B cell (primary cell): ENCODE measurements around the gene SLC35G3. TPM values are rescaled to one million over a fixed set of nuclear protein-coding genes. Genes with fewer than 3 reads are reported as not detected.
"Not testable (repeated sequence)": the region's sequence is repeated elsewhere in the genome, so short reads cannot be mapped to it uniquely, and the experiment has no call there.

Experiments used
- ATAC-seq: fragments of 200-7000 bp; cut with Tn5 transposase; one replicate; pipeline ENCODE4 v1.10.0; 2021; ENCODE audit warnings: low read depth, mild to moderate bottlenecking, moderate number of reproducible peaks, moderate library complexity
- CTCF ChIA-PET: fragments of 350-600 bp; sonication (Branson Sonifier 250); formaldehyde crosslinking; loops from one replicate; lab custom pipeline; 2021; ENCODE audit warnings: antibody characterized with exemption, inconsistent platforms; lab: Charles Lee
- POLR2A ChIA-PET: fragments of 350-600 bp; sonication (Branson Sonifier 250); formaldehyde crosslinking; loops from one replicate; lab custom pipeline; 2021; ENCODE audit warnings: antibody characterized with exemption; lab: Charles Lee
- DNase-seq: peaks from one replicate; pipeline ENCODE4 v3.0.0; 2013
- H2AFZ ChIP-seq: 2 replicates; pipeline ENCODE4 v1.6.1; 2012; ENCODE audit warnings: mild to moderate bottlenecking, low read depth, low read length; ENCODE audit not compliant: insufficient read depth, poor library complexity, severe bottlenecking
- H3K27ac ChIP-seq, 2 donors: 1 replicate in 1 of 2; 2 replicates in 1 of 2; pipeline ENCODE4 v1.5.1; 2012 to 2013; ENCODE audit warnings: low read length in 2 of 2, mild to moderate bottlenecking in 2 of 2, moderate library complexity in 1 of 2
- H3K27me3 ChIP-seq, 4 experiments: fragments of 200-600 bp in 1 of 4; sonication (generic) in 1 of 4; replicated peaks in 1 of 4; 1 replicate in 2 of 4; 2 replicates in 2 of 4; pipeline versions ENCODE4 v1.6.1 to v1.7.0; 2013 to 2016; ENCODE audit warnings: low read length in 3 of 4, mild to moderate bottlenecking in 2 of 4, mixed read lengths in 1 of 4, moderate library complexity in 1 of 4; ENCODE audit not compliant: insufficient read depth in 4 of 4, control insufficient read depth in 3 of 4; ENCODE audit errors: control extremely low read depth in 1 of 4
- H3K36me3 ChIP-seq, 2 experiments: replicated peaks in 1 of 2; 1 replicate in 1 of 2; 2 replicates in 1 of 2; pipeline versions ENCODE4 v1.6.1 to v1.7.1; 2013; ENCODE audit warnings: low read length in 1 of 2; ENCODE audit not compliant: insufficient read depth in 2 of 2, control insufficient read depth in 1 of 2; ENCODE audit errors: control extremely low read depth in 1 of 2, extremely low read depth in 1 of 2
- H3K4me1 ChIP-seq, 2 donors: fragments of 200-600 bp in 1 of 2; sonication (generic) in 1 of 2; 1 replicate in 1 of 2; 2 replicates in 1 of 2; pipeline versions ENCODE4 v1.5.1 to v1.6.1; 2013 to 2017; ENCODE audit warnings: low read length in 2 of 2; ENCODE audit not compliant: control insufficient read depth in 2 of 2, insufficient read depth in 2 of 2
- H3K4me2 ChIP-seq: replicated peaks from 2 replicates; pipeline ENCODE3; 2012; ENCODE audit warnings: mild to moderate bottlenecking, low read depth, low read length; ENCODE audit not compliant: poor library complexity, severe bottlenecking
- H3K4me3 ChIP-seq, 5 experiments: fragments of 200-600 bp in 1 of 5; sonication (generic) in 1 of 5; 1 replicate in 3 of 5; 2 replicates in 2 of 5; pipeline versions ENCODE4 v1.5.1 to v1.7.0; 2011 to 2016; ENCODE audit warnings: low read length in 4 of 5, mild to moderate bottlenecking in 4 of 5, low read depth in 2 of 5, control low read depth in 1 of 5, moderate library complexity in 1 of 5; ENCODE audit not compliant: insufficient read depth in 1 of 5; ENCODE audit errors: control extremely low read depth in 1 of 5, extremely low read depth in 1 of 5
- H3K79me2 ChIP-seq: fragments of 200-600 bp; sonication (generic); one replicate; pipeline ENCODE4 v1.6.0; 2016; ENCODE audit warnings: low read length; ENCODE audit not compliant: control insufficient read depth, insufficient read depth
- H3K9ac ChIP-seq: fragments of 200-600 bp; sonication (generic); 2 replicates; pipeline ENCODE4 v1.6.1; 2017; ENCODE audit warnings: mild to moderate bottlenecking, low read length, moderate library complexity
- H3K9me3 ChIP-seq, 3 donors: one replicate each; pipeline versions ENCODE4 v1.6.1 to v1.7.1; 2013; ENCODE audit warnings: low read length in 2 of 3; ENCODE audit not compliant: control insufficient read depth in 2 of 3, insufficient read depth in 1 of 3; ENCODE audit errors: control extremely low read depth in 1 of 3
- H4K20me1 ChIP-seq: 2 replicates; pipeline ENCODE4 v1.6.0; 2012; ENCODE audit warnings: mild to moderate bottlenecking, low read length; ENCODE audit not compliant: insufficient read depth, control insufficient read depth, poor library complexity, severe bottlenecking
- H3K27ac Mint-ChIP-seq: one replicate; pipeline ENCODE4 v1.8.0; 2021; ENCODE audit warnings: mixed read lengths
- H3K27me3 Mint-ChIP-seq: one replicate; pipeline ENCODE4 v1.8.0; 2021; ENCODE audit warnings: mixed read lengths
- H3K4me1 Mint-ChIP-seq: one replicate; pipeline ENCODE4 v1.8.0; 2021; ENCODE audit warnings: mixed read lengths
- H3K4me3 Mint-ChIP-seq: one replicate; pipeline ENCODE4 v1.8.0; 2021; ENCODE audit warnings: mixed read lengths
- H3K9me3 Mint-ChIP-seq: one replicate; pipeline ENCODE4 v1.8.0; 2022; ENCODE audit warnings: mixed read lengths; ENCODE audit not compliant: insufficient read depth
- EZH2 ChIP-seq: IDR thresholded peaks from 2 replicates; pipeline ENCODE4 v1.6.1; 2012; ENCODE audit warnings: borderline replicate concordance, low read depth, mild to moderate bottlenecking, moderate library complexity, low read length; ENCODE audit not compliant: insufficient read depth, poor library complexity, severe bottlenecking
- WGBS: methylation state at CpG from one replicate; pipeline ENCODE4 v1.1.5; 2013; ENCODE audit warnings: missing lambda C conversion rate; ENCODE audit not compliant: insufficient coverage; 5-methylcytosine and 5-hydroxymethylcytosine counted together
- intact Hi-C: fragments of 100-400 bp; cut with micrococcal nuclease; formaldehyde crosslinking; loops from one replicate; pipeline ENCODE4 v1.10.0; 2022
- polyA plus RNA-seq: library from polyadenylated mRNA; depleted of rRNA; stranded (reverse); fragments of >200 nt; gene quantifications from 2 replicates; pipeline ENCODE4 v1.2.3, GENCODE V29; 2012
- total RNA-seq, 2 donors: library from RNA; stranded (reverse); fragments of 120-200 nt in 1 of 2; gene quantifications; 1 replicate in 1 of 2; 2 replicates in 1 of 2; pipeline versions ENCODE4 v1.2.3 to v1.2.4, GENCODE V29; 2013 to 2022
- TF ChIP-seq, protein P1 (sequence below): fragments of 200-600 bp; IDR thresholded peaks from one replicate; pipeline ENCODE4 v1.8.0; 2022; ENCODE audit warnings: antibody characterized with exemption, mild to moderate bottlenecking

The SLC35G3 gene
- total and polyA plus RNA-seq, 2 donors (not counting 1 experiment from before 2014, with no cell fraction given) = not detected

DNA sequence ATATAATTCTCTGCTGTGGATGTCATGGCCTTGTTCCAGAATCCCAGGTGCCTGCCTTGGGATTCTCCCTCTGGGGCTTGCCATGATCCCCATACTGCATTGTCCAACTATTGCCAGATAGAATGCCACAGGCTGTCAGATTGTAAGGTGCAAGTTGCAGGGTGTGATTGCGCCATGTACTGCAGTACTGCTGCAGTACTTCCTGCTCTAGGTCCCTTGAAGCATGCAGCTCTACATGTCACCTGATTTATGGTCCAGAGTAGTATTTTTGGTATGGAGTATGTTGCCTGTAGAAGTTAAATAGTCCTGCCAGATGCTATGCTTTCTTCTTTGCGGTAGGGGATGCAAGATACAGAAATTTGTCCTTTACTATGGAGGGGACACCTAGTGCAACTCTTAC, 41.7 kb upstream of the SLC35G3 start:
- Histone ChIP-seq H3K4me1 (peaks cover 4 to 7% of the 10 kb centered on the region in 2 donors), H4K20me1 (no peaks in the 10 kb centered on the region), H3K79me2 (no peaks in the 10 kb centered on the region), H3K36me3 (no peaks in the 10 kb centered on the region), H2AFZ (no peak overlapping the region), H3K4me2 (no peak overlapping the region), H3K4me3 (no peak overlapping the region), H3K27me3 (peaks cover 0 to 23% (median 10%) of the 10 kb centered on the region in 4 experiments), H3K9ac (no peak overlapping the region), H3K27ac (no peak overlapping the region), H3K9me3 (no peaks in the 10 kb centered on the region)
- CTCF ChIA-PET = interaction anchor here (0.7 kb wide), 1 partner anchor 304 kb away, joined by 3 read pairs; no protein-coding TSS in a partner anchor
- H3K4me1 Mint-ChIP-seq = peaks cover 12% of the 10 kb centered on the region
- TF ChIP-seq, protein P1, sequence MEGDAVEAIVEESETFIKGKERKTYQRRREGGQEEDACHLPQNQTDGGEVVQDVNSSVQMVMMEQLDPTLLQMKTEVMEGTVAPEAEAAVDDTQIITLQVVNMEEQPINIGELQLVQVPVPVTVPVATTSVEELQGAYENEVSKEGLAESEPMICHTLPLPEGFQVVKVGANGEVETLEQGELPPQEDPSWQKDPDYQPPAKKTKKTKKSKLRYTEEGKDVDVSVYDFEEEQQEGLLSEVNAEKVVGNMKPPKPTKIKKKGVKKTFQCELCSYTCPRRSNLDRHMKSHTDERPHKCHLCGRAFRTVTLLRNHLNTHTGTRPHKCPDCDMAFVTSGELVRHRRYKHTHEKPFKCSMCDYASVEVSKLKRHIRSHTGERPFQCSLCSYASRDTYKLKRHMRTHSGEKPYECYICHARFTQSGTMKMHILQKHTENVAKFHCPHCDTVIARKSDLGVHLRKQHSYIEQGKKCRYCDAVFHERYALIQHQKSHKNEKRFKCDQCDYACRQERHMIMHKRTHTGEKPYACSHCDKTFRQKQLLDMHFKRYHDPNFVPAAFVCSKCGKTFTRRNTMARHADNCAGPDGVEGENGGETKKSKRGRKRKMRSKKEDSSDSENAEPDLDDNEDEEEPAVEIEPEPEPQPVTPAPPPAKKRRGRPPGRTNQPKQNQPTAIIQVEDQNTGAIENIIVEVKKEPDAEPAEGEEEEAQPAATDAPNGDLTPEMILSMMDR = no peak
- DNase-seq = no peak
- H3K27ac Mint-ChIP-seq = no peak overlapping the region
- peaks cover 34% of the 10 kb centered on the region for H3K27me3 Mint-ChIP-seq
- no peak for ATAC-seq
- POLR2A ChIA-PET = no interaction called here
- H3K4me3 Mint-ChIP-seq = no peak overlapping the region
- WGBS = 55% methylated on average over 1 of the region's 2 CpGs
- intact Hi-C loops = no loop called here
- H3K9me3 Mint-ChIP-seq = no peaks in the 10 kb centered on the region

DNA sequence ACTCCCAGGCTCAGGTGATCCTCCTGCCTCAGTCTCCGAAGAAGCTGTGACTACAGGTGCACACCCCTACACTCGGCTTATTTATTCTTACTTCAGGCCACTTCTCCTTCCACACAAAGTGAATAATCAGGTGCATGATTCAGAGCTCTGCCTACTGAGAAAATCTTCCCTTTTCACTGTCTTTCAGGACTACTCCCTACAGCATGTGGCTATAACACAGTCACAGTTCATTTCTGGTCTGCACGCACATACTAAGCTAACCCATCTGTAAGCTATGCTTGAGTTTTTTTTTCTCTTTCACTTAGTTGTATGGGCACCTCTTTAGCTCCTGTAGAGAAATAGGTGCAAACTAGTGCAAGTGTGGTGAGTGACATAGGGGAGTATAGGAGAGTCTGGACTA, 41.1 kb upstream of the SLC35G3 start:
- H3K4me3 ChIP-seq = no peak overlapping the region
- no peaks in the 10 kb centered on the region for H4K20me1 ChIP-seq
- H3K27ac Mint-ChIP-seq = no peak overlapping the region
- H3K79me2 ChIP-seq = no peaks in the 10 kb centered on the region
- TF ChIP-seq, protein P1 = no peak
- TF ChIP-seq EZH2 = no peak
- no peaks in the 10 kb centered on the region for H3K9me3 Mint-ChIP-seq
- H3K4me1 ChIP-seq = peaks cover 4 to 7% of the 10 kb centered on the region in 2 donors
- 81% methylated on average over 2 of the region's 3 CpGs for WGBS
- no peak overlapping the region for H3K9ac ChIP-seq
- H3K27ac ChIP-seq = no peak overlapping the region
- intact Hi-C loops = no loop called here
- ATAC-seq = no peak
- DNase-seq = no peak
- ChIA-PET POLR2A (no interaction called here), CTCF (interaction anchor here (0.7 kb wide), 1 partner anchor 304 kb away, joined by 3 read pairs; no protein-coding TSS in a partner anchor)
- H3K4me3 Mint-ChIP-seq = no peak overlapping the region
- H2AFZ ChIP-seq = no peak overlapping the region
- peaks cover 0 to 23% (median 10%) of the 10 kb centered on the region in 4 experiments for H3K27me3 ChIP-seq
- no peaks in the 10 kb centered on the region for H3K9me3 ChIP-seq
- no peaks in the 10 kb centered on the region for H3K36me3 ChIP-seq
- H3K4me1 Mint-ChIP-seq = peaks cover 12% of the 10 kb centered on the region
- no peak overlapping the region for H3K4me2 ChIP-seq
- peaks cover 41% of the 10 kb centered on the region for H3K27me3 Mint-ChIP-seq

DNA sequence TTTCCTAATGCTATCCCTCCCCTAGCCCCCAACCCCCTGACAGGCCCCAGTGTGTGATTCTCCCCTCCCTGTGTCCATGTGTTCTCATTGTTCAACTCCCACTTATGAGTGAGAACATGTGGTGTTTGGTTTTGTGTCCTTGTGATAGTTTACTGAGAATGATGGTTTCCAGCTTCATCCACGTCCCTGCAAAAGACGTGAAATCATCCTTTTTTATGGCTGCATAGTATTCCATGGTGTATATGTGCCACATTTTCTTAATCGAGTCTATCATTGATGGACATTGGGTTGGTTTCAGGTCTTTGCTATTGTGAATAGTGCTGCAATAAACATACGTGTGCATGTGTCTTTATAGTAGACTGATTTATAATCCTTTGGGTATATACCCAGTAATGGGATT, 40.1 kb upstream of the SLC35G3 start:
- H3K27ac ChIP-seq, H3K4me1 Mint-ChIP-seq, CTCF ChIA-PET, POLR2A ChIA-PET, H3K9ac ChIP-seq, DNase-seq, intact Hi-C loops, H3K4me3 Mint-ChIP-seq, H3K9me3 Mint-ChIP-seq, H3K4me1 ChIP-seq, H3K27ac Mint-ChIP-seq, H3K79me2 ChIP-seq, H4K20me1 ChIP-seq, H2AFZ ChIP-seq, H3K4me3 ChIP-seq, ATAC-seq, H3K9me3 ChIP-seq, H3K4me2 ChIP-seq, H3K36me3 ChIP-seq: not testable (repeated sequence)
- peaks cover 0 to 23% (median 12%) of the 10 kb centered on the region in 4 experiments for H3K27me3 ChIP-seq
- 100% methylated on average over 2 of the region's 4 CpGs for WGBS
- peaks cover 48% of the 10 kb centered on the region for H3K27me3 Mint-ChIP-seq
